CD4-positive, CD25-positive, alpha-beta regulatory T cell (primary cell): ENCODE data around the gene HNRNPA2B1. TPM values are rescaled to one million over a fixed set of nuclear protein-coding genes. Genes with fewer than 3 reads are reported as not detected.
"Not testable (repeated sequence)": the region's sequence is repeated elsewhere in the genome, so short reads cannot be mapped to it uniquely, and the experiment has no call there.

Experiments used
- ATAC-seq, 2 donors: fragments of 150-1000 bp; cut with Tn5 transposase; one replicate each; pipeline ENCODE4 v1.10.0; 2021; ENCODE audit warnings: low read depth in 2 of 2, moderate number of reproducible peaks in 2 of 2, moderate library complexity in 1 of 2
- DNase-seq, 3 donors: peaks; one replicate each; pipeline versions ENCODE4 v3.0.0 to v3.0.0-alpha.2; 2012 to 2022; ENCODE audit warnings: mixed read lengths in 1 of 3
- H3K27ac ChIP-seq: one replicate; pipeline ENCODE4 v1.7.0; 2013; ENCODE audit warnings: mild to moderate bottlenecking, low read length; ENCODE audit not compliant: insufficient read depth, poor library complexity, severe bottlenecking
- H3K27me3 ChIP-seq: one replicate; pipeline ENCODE4 v1.7.0; 2013; ENCODE audit warnings: low read length; ENCODE audit not compliant: control insufficient read depth, insufficient read depth
- H3K36me3 ChIP-seq: one replicate; pipeline ENCODE4 v1.7.0; 2013; ENCODE audit warnings: mild to moderate bottlenecking, low read length, moderate library complexity; ENCODE audit not compliant: control insufficient read depth, insufficient read depth
- H3K4me1 ChIP-seq: 2 replicates; pipeline ENCODE4 v1.7.0; 2013; ENCODE audit warnings: mild to moderate bottlenecking, low read length; ENCODE audit not compliant: insufficient read depth, control insufficient read depth, poor library complexity, severe bottlenecking
- H3K4me3 ChIP-seq: one replicate; pipeline ENCODE4 v1.7.0; 2013; ENCODE audit warnings: low read depth, mild to moderate bottlenecking, low read length, moderate library complexity
- H3K9me3 ChIP-seq, 2 experiments: 1 replicate in 1 of 2; 2 replicates in 1 of 2; pipeline ENCODE4 v1.7.0; 2013; ENCODE audit warnings: low read length in 2 of 2, mild to moderate bottlenecking in 1 of 2, moderate library complexity in 1 of 2; ENCODE audit not compliant: control insufficient read depth in 2 of 2
- H3K27ac Mint-ChIP-seq, 3 donors: one replicate each; pipeline ENCODE4 v1.8.0; 2020 to 2022; ENCODE audit warnings: mild to moderate bottlenecking in 3 of 3, mixed read lengths in 3 of 3, moderate library complexity in 2 of 3
- H3K27me3 Mint-ChIP-seq: one replicate; pipeline ENCODE4 v1.8.0; 2022; ENCODE audit warnings: mild to moderate bottlenecking, mixed read lengths
- H3K36me3 Mint-ChIP-seq: one replicate; pipeline ENCODE4 v1.8.0; 2020; ENCODE audit warnings: mixed read lengths
- H3K4me1 Mint-ChIP-seq, 4 donors: one replicate each; pipeline ENCODE4 v1.8.0; 2020 to 2022; ENCODE audit warnings: mixed read lengths in 4 of 4, mild to moderate bottlenecking in 1 of 4
- H3K4me3 Mint-ChIP-seq, 4 donors: one replicate each; pipeline ENCODE4 v1.8.0; 2020 to 2022; ENCODE audit warnings: mild to moderate bottlenecking in 4 of 4, mixed read lengths in 4 of 4, moderate library complexity in 3 of 4
- H3K9me3 Mint-ChIP-seq, 7 donors: one replicate each; pipeline ENCODE4 v1.8.0; 2020 to 2022; ENCODE audit warnings: mixed read lengths in 7 of 7, mild to moderate bottlenecking in 3 of 7, moderate library complexity in 2 of 7
- polyA plus RNA-seq, 4 donors: library from polyadenylated mRNA; unstranded; fragments of 300-500 nt; fragmentation: Illumina TruSeq; gene quantifications; one replicate each; pipeline ENCODE4 v1.2.3, GENCODE V29; 2021
- total RNA-seq: library from RNA; stranded (reverse); gene quantifications from one replicate; pipeline ENCODE4 v1.2.3, GENCODE V29; 2022

HNRNPA2B1 gene
- total and polyA plus RNA-seq, 5 donors from 2014 or later: 465 to 541 (median 509) TPM

- no peaks in the 10 kb centered on the region for H3K36me3 Mint-ChIP-seq
- no peaks in the 10 kb centered on the region for H3K27me3 Mint-ChIP-seq
- H3K27ac Mint-ChIP-seq: peak overlapping the region; percentile 20 to 86 (median 78)
- peak overlapping the region; percentile 87 for H3K27ac ChIP-seq
- ATAC-seq (no peak), DNase-seq (peak; percentile 39 to 67 (median 57))
- peaks cover 25 to 80% (median 64%) of the 10 kb centered on the region in 4 donors for H3K4me1 Mint-ChIP-seq
- no peaks in the 10 kb centered on the region for H3K36me3 ChIP-seq
- peaks cover 62% of the 10 kb centered on the region for H3K4me1 ChIP-seq
- H3K9me3 Mint-ChIP-seq: peaks cover 0 to 2% (median 0%) of the 10 kb centered on the region in 7 donors
- H3K4me3 ChIP-seq: peak overlapping the region; percentile 73
- no peaks in the 10 kb centered on the region for H3K27me3 ChIP-seq
- no peaks in the 10 kb centered on the region for H3K9me3 ChIP-seq
- H3K4me3 Mint-ChIP-seq: peak overlapping the region; percentile 97 to 100 (median 98)
These were observed 43.8 kb downstream of the HNRNPA2B1 start for GRCh38 chr7:26156451-26157420.

GRCh38 chr7:26155531-26156375 is 44.8 kb downstream of the HNRNPA2B1 start:
- ATAC-seq: no peak

GRCh38 chr7:26153823-26154783 is 46.4 kb downstream of the HNRNPA2B1 start:
- Mint-ChIP-seq H3K9me3 (no peaks in the 10 kb centered on the region), H3K4me1 (peaks cover 15 to 76% (median 51%) of the 10 kb centered on the region in 4 donors), H3K4me3 (peak overlapping the region; percentile 97 to 100 (median 98)), H3K27ac (peak overlapping the region; percentile 85 to 98 (median 92)), H3K27me3 (no peaks in the 10 kb centered on the region), H3K36me3 (no peaks in the 10 kb centered on the region)
- Histone ChIP-seq H3K36me3 (no peaks in the 10 kb centered on the region), H3K4me1 (peaks cover 63% of the 10 kb centered on the region), H3K9me3 (no peaks in the 10 kb centered on the region), H3K4me3 (peak overlapping the region; percentile 92), H3K27me3 (no peaks in the 10 kb centered on the region), H3K27ac (peak overlapping the region; percentile 87)
- ATAC-seq (no peak), DNase-seq (peak in 2 of 3 donors; percentile 33 to 53)

More at GRCh38 chr7:26155531-26156375, 44.8 kb downstream of the HNRNPA2B1 start:
- H3K4me3 ChIP-seq: peak overlapping the region; percentile 73
- no peaks in the 10 kb centered on the region for H3K27me3 Mint-ChIP-seq
- peaks cover 67% of the 10 kb centered on the region for H3K4me1 ChIP-seq
- DNase-seq: no peak
- no peaks in the 10 kb centered on the region for H3K36me3 Mint-ChIP-seq
- no peaks in the 10 kb centered on the region for H3K9me3 Mint-ChIP-seq
- no peaks in the 10 kb centered on the region for H3K36me3 ChIP-seq
- no peaks in the 10 kb centered on the region for H3K27me3 ChIP-seq
- peak overlapping the region; percentile 97 to 100 (median 98) for H3K4me3 Mint-ChIP-seq
- H3K4me1 Mint-ChIP-seq: peaks cover 22 to 86% (median 63%) of the 10 kb centered on the region in 4 donors
- H3K9me3 ChIP-seq: no peaks in the 10 kb centered on the region
- H3K27ac Mint-ChIP-seq: peak overlapping the region; percentile 20 to 85 (median 65)
- H3K27ac ChIP-seq: peak overlapping the region; percentile 87

GRCh38 chr7:26153241-26153822 is 47.2 kb downstream of the HNRNPA2B1 start:
- H3K27me3 ChIP-seq: no peaks in the 10 kb centered on the region
- H3K9me3 ChIP-seq: no peaks in the 10 kb centered on the region
- Mint-ChIP-seq H3K4me1 (peaks cover 12 to 68% (median 43%) of the 10 kb centered on the region in 4 donors), H3K9me3 (no peaks in the 10 kb centered on the region), H3K4me3 (peak overlapping the region; percentile 97 to 100 (median 98)), H3K27ac (peak overlapping the region; percentile 85 to 98 (median 92)), H3K36me3 (no peaks in the 10 kb centered on the region), H3K27me3 (no peaks in the 10 kb centered on the region)
- no peak for ATAC-seq
- H3K4me3 ChIP-seq: peak overlapping the region; percentile 92
- peak overlapping the region; percentile 87 for H3K27ac ChIP-seq
- H3K36me3 ChIP-seq: no peaks in the 10 kb centered on the region
- peaks cover 56% of the 10 kb centered on the region for H3K4me1 ChIP-seq
- peak in 1 of 3 donors; percentile 50 for DNase-seq

GRCh38 chr7:26152782-26153240 is 47.7 kb downstream of the HNRNPA2B1 start:
- Mint-ChIP-seq H3K4me3 (peak overlapping the region; percentile 97 to 100 (median 98)), H3K4me1 (peaks cover 12 to 63% (median 40%) of the 10 kb centered on the region in 4 donors), H3K27ac (peak overlapping the region; percentile 85 to 98 (median 92))
- not testable (repeated sequence) for H3K27me3 Mint-ChIP-seq, H3K36me3 Mint-ChIP-seq, H3K9me3 Mint-ChIP-seq, H3K36me3 ChIP-seq, H3K9me3 ChIP-seq, H3K27me3 ChIP-seq
- ATAC-seq (peak; percentile 26 to 33), DNase-seq (peak; percentile 18 to 70 (median 48))
- peak overlapping the region; percentile 92 for H3K4me3 ChIP-seq
- H3K27ac ChIP-seq: peak overlapping the region; percentile 87
- peaks cover 56% of the 10 kb centered on the region for H3K4me1 ChIP-seq

GRCh38 chr7:26151953-26152781 is 48.4 kb downstream of the HNRNPA2B1 start, which contains the start of gene NFE2L3:
TSS of gene NFE2L3 (plus strand) at chr7:26152198. CDS start at chr7:26152499, 301 bp downstream.
- Mint-ChIP-seq H3K4me1 (peaks cover 7 to 56% (median 35%) of the 10 kb centered on the region in 4 donors), H3K9me3 (peaks cover 0 to 2% (median 0%) of the 10 kb centered on the region in 7 donors), H3K4me3 (peak within 1 kb of the TSS; percentile 97 to 100 (median 98)), H3K36me3 (no peaks in the 10 kb centered on the region), H3K27ac (peak within 1 kb of the TSS; percentile 92 to 98 (median 96)), H3K27me3 (no peaks in the 10 kb centered on the region)
- Histone ChIP-seq H3K9me3 (no peaks in the 10 kb centered on the region), H3K36me3 (no peaks in the 10 kb centered on the region), H3K27ac (peak within 1 kb of the TSS; percentile 87), H3K27me3 (no peaks in the 10 kb centered on the region), H3K4me1 (peaks cover 49% of the 10 kb centered on the region), H3K4me3 (peak within 1 kb of the TSS; percentile 92)
- DNase-seq (peak; percentile 77 to 91 (median 82)), ATAC-seq (peak; percentile 80 to 83)
